Activated T-cell treated with anti-CD3 and anti-CD28 coated beads, Interleukin-2, amount 50 U/mL, for 72 hours (primary cell): ENCODE data around the gene PPM1G. TPM values are rescaled to one million over a fixed set of nuclear protein-coding genes. Genes with fewer than 3 reads are reported as not detected.

Source experiments
- ATAC-seq, 2 donors: fragments of 150-1000 bp; cut with Tn5 transposase; replicated peaks in 1 of 2; 2 replicates each; pipeline ENCODE4 v1.10.0; 2021; ENCODE audit warnings: moderate library complexity in 2 of 2, mild to moderate bottlenecking in 1 of 2
- DNase-seq, 2 donors: peaks; one replicate each; pipeline ENCODE4 v3.0.0; 2021 to 2022; ENCODE audit warnings: mixed read lengths in 1 of 2
- H3K27ac Mint-ChIP-seq: one replicate; pipeline ENCODE4 v1.8.0; 2022; ENCODE audit warnings: mild to moderate bottlenecking, moderate library complexity, mixed read lengths
- H3K27me3 Mint-ChIP-seq: one replicate; pipeline ENCODE4 v1.8.0; 2022; ENCODE audit warnings: low read depth, mixed read lengths
- H3K36me3 Mint-ChIP-seq, 2 donors: one replicate each; pipeline ENCODE4 v1.8.0; 2022; ENCODE audit warnings: mixed read lengths in 2 of 2, mild to moderate bottlenecking in 1 of 2; ENCODE audit not compliant: insufficient read depth in 2 of 2
- H3K4me1 Mint-ChIP-seq: one replicate; pipeline ENCODE4 v1.8.0; 2022; ENCODE audit warnings: low read depth, mixed read lengths
- H3K4me3 Mint-ChIP-seq, 2 donors: one replicate each; pipeline ENCODE4 v1.8.0; 2022; ENCODE audit warnings: mild to moderate bottlenecking in 2 of 2, mixed read lengths in 2 of 2, moderate library complexity in 2 of 2
- H3K9me3 Mint-ChIP-seq, 2 donors: one replicate each; pipeline ENCODE4 v1.8.0; 2022; ENCODE audit warnings: mixed read lengths in 2 of 2
- total RNA-seq, 2 donors: library from RNA; stranded (reverse); gene quantifications; one replicate each; pipeline ENCODE4 v1.2.3, GENCODE V29; 2022

Gene PPM1G
- total RNA-seq, result 100 to 1,000 TPM; 122 to 132 TPM

- H3K27ac Mint-ChIP-seq, result peak within 1 kb of the TSS; percentile 97
- peaks cover 0 to 3% of the 10 kb centered on the region in 2 donors for H3K9me3 Mint-ChIP-seq
- H3K27me3 Mint-ChIP-seq, result no peaks in the 10 kb centered on the region
- H3K4me1 Mint-ChIP-seq, result peaks cover 40% of the 10 kb centered on the region
- peaks cover 5 to 13% of the 10 kb centered on the region in 2 donors for H3K36me3 Mint-ChIP-seq
- ATAC-seq (peak; percentile 98 to 99), DNase-seq (peak; percentile 98 to 99)
- H3K4me3 Mint-ChIP-seq, result peak within 1 kb of the TSS; percentile 90 to 98
These were observed at the start of gene PPM1G for GRCh38 chr2:27409321-27410073. Gene PPM1G (minus strand): TSS chr2:27409591. CDS start chr2:27409422, 169 bp downstream.

- DNase-seq (no peak), ATAC-seq (no peak)
- H3K27ac Mint-ChIP-seq, result peak overlapping the region; percentile 11
- H3K36me3 Mint-ChIP-seq, result no peaks in the 10 kb centered on the region
- no peaks in the 10 kb centered on the region for H3K27me3 Mint-ChIP-seq
- no peak overlapping the region for H3K4me3 Mint-ChIP-seq
- H3K9me3 Mint-ChIP-seq, result no peaks in the 10 kb centered on the region
- H3K4me1 Mint-ChIP-seq, result peaks cover 8% of the 10 kb centered on the region
These were observed 44.6 kb upstream of the PPM1G start for GRCh38 chr2:27453968-27454367.

- Mint-ChIP-seq H3K36me3 (no peaks in the 10 kb centered on the region), H3K27me3 (no peaks in the 10 kb centered on the region), H3K4me1 (peaks cover 9% of the 10 kb centered on the region), H3K9me3 (no peaks in the 10 kb centered on the region), H3K27ac (no peak overlapping the region), H3K4me3 (no peak overlapping the region)
- DNase-seq (no peak), ATAC-seq (peak; percentile 83 to 93)
These were observed 41.7 kb upstream of the PPM1G start for GRCh38 chr2:27451095-27451494.

GRCh38 chr2:27448381-27448780 lies 39.0 kb upstream of the PPM1G start:
- no peaks in the 10 kb centered on the region for H3K27me3 Mint-ChIP-seq
- no peak overlapping the region for H3K4me3 Mint-ChIP-seq
- no peak for DNase-seq
- no peaks in the 10 kb centered on the region for H3K9me3 Mint-ChIP-seq
- H3K36me3 Mint-ChIP-seq, result no peaks in the 10 kb centered on the region
- H3K4me1 Mint-ChIP-seq, result peaks cover 15% of the 10 kb centered on the region
- H3K27ac Mint-ChIP-seq, result peak overlapping the region; percentile 12
- no peak for ATAC-seq

- H3K27ac Mint-ChIP-seq, result no peak overlapping the region
- no peak for ATAC-seq
- no peak for DNase-seq
These were observed 36.7 kb upstream of the PPM1G start for GRCh38 chr2:27446057-27446456.

GRCh38 chr2:27445615-27446014 lies 36.2 kb upstream of the PPM1G start:
- DNase-seq, result no peak
- no peak overlapping the region for H3K4me3 Mint-ChIP-seq
- H3K9me3 Mint-ChIP-seq, result no peaks in the 10 kb centered on the region
- H3K36me3 Mint-ChIP-seq, result peaks cover 2 to 9% of the 10 kb centered on the region in 2 donors
- H3K27ac Mint-ChIP-seq, result no peak overlapping the region
- no peaks in the 10 kb centered on the region for H3K27me3 Mint-ChIP-seq
- peaks cover 7% of the 10 kb centered on the region for H3K4me1 Mint-ChIP-seq
- ATAC-seq, result no peak

More at GRCh38 chr2:27446057-27446456, 36.7 kb upstream of the PPM1G start:
- Mint-ChIP-seq H3K4me1 (peaks cover 10% of the 10 kb centered on the region), H3K27me3 (no peaks in the 10 kb centered on the region), H3K36me3 (peaks cover 2 to 7% of the 10 kb centered on the region in 2 donors), H3K9me3 (no peaks in the 10 kb centered on the region), H3K4me3 (no peak overlapping the region)

GRCh38 chr2:27445155-27445554 lies 35.8 kb upstream of the PPM1G start:
- Mint-ChIP-seq H3K4me1 (peaks cover 7% of the 10 kb centered on the region), H3K9me3 (no peaks in the 10 kb centered on the region), H3K27me3 (no peaks in the 10 kb centered on the region), H3K4me3 (no peak overlapping the region), H3K36me3 (peaks cover 5 to 14% of the 10 kb centered on the region in 2 donors), H3K27ac (no peak overlapping the region)
- ATAC-seq (peak in 1 of 2 donors; percentile 9), DNase-seq (no peak)

- Mint-ChIP-seq H3K4me3 (no peak overlapping the region), H3K27me3 (no peaks in the 10 kb centered on the region), H3K9me3 (no peaks in the 10 kb centered on the region), H3K4me1 (peaks cover 7% of the 10 kb centered on the region), H3K27ac (no peak overlapping the region), H3K36me3 (peaks cover 10 to 20% of the 10 kb centered on the region in 2 donors)
- no peak for DNase-seq
- no peak for ATAC-seq
These were observed 33.5 kb upstream of the PPM1G start for GRCh38 chr2:27442920-27443282.

- Mint-ChIP-seq H3K4me3 (no peak within 1 kb of the TSS), H3K9me3 (no peaks in the 10 kb centered on the region), H3K36me3 (peaks cover 10 to 23% of the 10 kb centered on the region in 2 donors), H3K27ac (no peak within 1 kb of the TSS), H3K27me3 (no peaks in the 10 kb centered on the region), H3K4me1 (peaks cover 7% of the 10 kb centered on the region)
- ATAC-seq (peak; percentile 35 to 68), DNase-seq (peak; percentile 19 to 49)
These were observed 32.8 kb upstream of the PPM1G start, which contains the start of gene KRTCAP3 for GRCh38 chr2:27441958-27442919. Gene KRTCAP3 (plus strand): TSS chr2:27442381. CDS start chr2:27442413, 32 bp downstream.

GRCh38 chr2:27441226-27441926 lies 32.0 kb upstream of the PPM1G start:
- Mint-ChIP-seq H3K4me1 (peaks cover 7% of the 10 kb centered on the region), H3K27ac (no peak overlapping the region), H3K27me3 (no peaks in the 10 kb centered on the region), H3K36me3 (peaks cover 10 to 27% of the 10 kb centered on the region in 2 donors), H3K4me3 (no peak overlapping the region), H3K9me3 (no peaks in the 10 kb centered on the region)
- ATAC-seq (peak; percentile 14 to 37), DNase-seq (no peak)

- no peak for ATAC-seq
- no peak for DNase-seq
- H3K4me3 Mint-ChIP-seq, result no peak overlapping the region
- H3K27me3 Mint-ChIP-seq, result no peaks in the 10 kb centered on the region
- peaks cover 22% of the 10 kb centered on the region for H3K4me1 Mint-ChIP-seq
- H3K27ac Mint-ChIP-seq, result no peak overlapping the region
- H3K36me3 Mint-ChIP-seq, result peaks cover 18 to 42% of the 10 kb centered on the region in 2 donors
- H3K9me3 Mint-ChIP-seq, result no peaks in the 10 kb centered on the region
These were observed 26.2 kb upstream of the PPM1G start for GRCh38 chr2:27435628-27436027.

- H3K4me1 Mint-ChIP-seq, result peaks cover 46% of the 10 kb centered on the region
- H3K27ac Mint-ChIP-seq, result peak overlapping the region; percentile 92
- H3K27me3 Mint-ChIP-seq, result no peaks in the 10 kb centered on the region
- peaks cover 14 to 24% of the 10 kb centered on the region in 2 donors for H3K36me3 Mint-ChIP-seq
- H3K4me3 Mint-ChIP-seq, result peak overlapping the region; percentile 89 to 99
- peak; percentile 11 to 35 for ATAC-seq
- DNase-seq, result peak; percentile 46 to 56
- H3K9me3 Mint-ChIP-seq, result no peaks in the 10 kb centered on the region
These were observed 22.0 kb upstream of the PPM1G start for GRCh38 chr2:27431395-27431794.
